Tibial artery (tissue), 4 donors: ENCODE measurements around the gene GRIK3.

Experiments used
- DNase-seq, 2 donors: peaks; one replicate each; pipeline ENCODE4 v3.0.0-alpha.2; 2019
- H3K27ac ChIP-seq, 2 donors: fragments of 200-600 bp; sonication (generic) in 1 of 2; 1 replicate in 1 of 2; 2 replicates in 1 of 2; pipeline ENCODE4 v1.5.1; 2018 to 2019; ENCODE audit warnings: mild to moderate bottlenecking in 1 of 2
- H3K27me3 ChIP-seq, 2 donors: fragments of 200-600 bp; sonication (generic) in 1 of 2; one replicate each; pipeline versions ENCODE4 v1.5.1 to v1.6.0; 2016 to 2019
- H3K36me3 ChIP-seq, 3 donors: fragments of 200-600 bp; sonication (generic) in 2 of 3; one replicate each; pipeline ENCODE4 v1.5.1; 2016 to 2019; ENCODE audit warnings: mild to moderate bottlenecking in 2 of 3
- H3K4me1 ChIP-seq, 4 donors: fragments of 200-600 bp; sonication (generic) in 2 of 4; 1 replicate in 3 of 4; 2 replicates in 1 of 4; pipeline ENCODE4 v1.5.1; 2016 to 2019
- H3K4me3 ChIP-seq, 2 donors: fragments of 200-600 bp; sonication (generic) in 1 of 2; 1 replicate in 1 of 2; 2 replicates in 1 of 2; pipeline ENCODE4 v1.5.1; 2018 to 2019; ENCODE audit warnings: mild to moderate bottlenecking in 2 of 2
- H3K9me3 ChIP-seq, 3 donors: fragments of 200-600 bp; sonication (generic) in 1 of 3; one replicate each; pipeline ENCODE4 v1.5.1; 2016 to 2019
- CTCF ChIP-seq, 2 experiments: fragments of 200-600 bp in 1 of 2; fragments of 450-650 bp in 1 of 2; IDR thresholded peaks; one replicate each; pipeline ENCODE4 v1.5.1; 2017 to 2019; ENCODE audit warnings: antibody characterized with exemption in 2 of 2, mild to moderate bottlenecking in 1 of 2, moderate library complexity in 1 of 2
- intact Hi-C: fragments of 100-400 bp; cut with DNase I; formaldehyde crosslinking; loops from one replicate; pipeline ENCODE4 v1.15.0; 2023; ENCODE audit warnings: low total_unique reads

GRIK3 gene

DNA sequence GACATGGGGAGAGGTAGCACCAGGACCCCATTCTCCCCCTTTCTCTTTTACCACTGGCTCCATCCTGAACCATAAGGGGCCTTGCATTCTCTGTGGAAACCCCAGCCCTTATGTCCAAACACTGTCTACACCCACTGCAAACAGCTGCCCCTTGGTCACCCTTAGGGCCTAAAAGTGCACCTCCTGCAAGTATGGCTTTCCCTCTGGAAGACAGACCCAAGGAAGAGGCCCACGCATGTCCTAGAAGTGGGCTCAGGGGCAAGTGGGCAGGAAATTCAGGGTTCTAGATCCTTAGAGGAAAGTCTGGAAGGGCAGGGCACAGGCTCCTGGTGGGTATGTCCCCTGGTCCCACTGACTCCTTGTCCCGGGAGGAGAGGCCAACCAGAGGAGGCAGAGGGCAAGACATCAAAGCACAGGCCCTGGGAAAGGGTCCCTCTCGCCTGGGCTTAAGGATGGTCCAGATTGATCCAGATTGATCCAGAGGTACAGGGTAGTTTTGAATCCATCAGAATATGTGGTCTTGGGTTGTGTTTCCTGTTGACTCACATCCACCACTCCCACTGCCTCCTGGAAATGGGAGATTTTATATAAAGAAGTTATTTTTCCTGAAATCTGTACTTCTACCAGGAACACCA is 150.9 kb downstream of the GRIK3 start:
- H3K36me3 ChIP-seq: no peaks in the 10 kb centered on the region
- H3K27ac ChIP-seq: no peak overlapping the region
- no peak overlapping the region for H3K4me3 ChIP-seq
- no peaks in the 10 kb centered on the region for H3K9me3 ChIP-seq
- peaks cover 0 to 16% of the 10 kb centered on the region in 2 donors for H3K27me3 ChIP-seq
- intact Hi-C loops: no loop called here
- peak in 1 of 2 donors; percentile 39 for DNase-seq
- no peak for TF ChIP-seq CTCF (IDR thresholded peaks at IDR 0.05)
- no peaks in the 10 kb centered on the region for H3K4me1 ChIP-seq

DNA sequence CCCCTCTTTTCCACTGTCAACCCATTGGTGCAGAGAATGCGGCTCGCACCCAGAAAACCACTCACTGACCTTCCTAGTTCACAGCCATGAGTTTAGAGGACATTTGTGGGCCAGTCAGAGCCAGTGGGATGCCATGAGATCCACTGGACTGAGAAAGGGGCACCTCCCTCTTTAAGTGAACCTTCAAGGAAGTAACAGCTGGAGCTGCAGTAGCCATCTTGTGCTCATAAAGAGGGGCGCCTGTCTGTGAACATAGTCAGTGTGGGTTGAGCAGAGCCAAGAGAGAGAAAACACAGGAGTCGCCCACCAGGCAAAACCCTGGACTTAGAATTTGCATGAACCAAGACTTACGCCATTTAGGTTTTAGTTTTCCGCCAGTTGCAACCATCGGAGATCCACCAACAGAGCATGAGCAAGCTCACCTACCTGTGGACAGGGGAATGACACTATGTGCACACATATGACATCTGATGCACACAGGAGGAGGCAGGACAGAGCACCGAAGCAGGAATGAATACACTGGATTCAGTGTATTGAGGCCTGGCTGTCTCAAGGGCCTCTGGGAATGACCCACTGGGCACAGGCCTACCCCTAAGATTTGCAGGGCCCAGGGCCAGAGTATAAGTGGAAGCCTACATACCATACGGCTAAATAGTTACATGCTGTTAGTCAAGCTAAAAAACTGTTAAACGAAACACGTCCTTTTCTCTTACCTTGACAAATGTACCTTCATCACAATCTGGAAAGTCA is 151.6 kb downstream of the GRIK3 start:
- Histone ChIP-seq H3K4me1 (no peaks in the 10 kb centered on the region), H3K27ac (no peak overlapping the region), H3K36me3 (no peaks in the 10 kb centered on the region), H3K4me3 (no peak overlapping the region), H3K27me3 (peaks cover 0 to 15% of the 10 kb centered on the region in 2 donors), H3K9me3 (no peaks in the 10 kb centered on the region)
- DNase-seq: peak in 1 of 2 donors; percentile 35
- intact Hi-C loops: no loop called here
- no peak for TF ChIP-seq CTCF (IDR thresholded peaks at IDR 0.05)

DNA sequence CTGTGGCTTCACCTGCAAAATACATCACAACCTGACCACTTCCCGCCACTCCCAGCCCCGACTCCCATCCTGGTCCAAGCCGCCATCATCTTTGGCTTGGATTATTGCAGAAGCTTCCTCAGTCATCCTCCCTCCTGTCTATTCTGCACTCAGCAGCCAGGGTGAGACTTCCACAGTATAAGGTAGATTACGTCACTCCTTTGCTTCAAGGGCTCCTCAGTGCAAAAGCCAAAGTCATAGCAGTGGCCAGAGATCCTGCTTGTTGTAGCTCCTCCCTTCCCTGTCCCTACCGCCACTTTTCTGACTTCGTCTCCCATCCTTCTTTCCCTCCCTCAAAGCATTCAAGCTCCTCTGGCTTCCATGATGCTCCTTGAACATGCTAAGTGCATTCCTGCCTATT is 152.8 kb downstream of the GRIK3 start:
- no peaks in the 10 kb centered on the region for H3K36me3 ChIP-seq
- H3K9me3 ChIP-seq: no peaks in the 10 kb centered on the region
- peaks cover 0 to 20% of the 10 kb centered on the region in 2 donors for H3K27me3 ChIP-seq
- intact Hi-C loops: no loop called here
- DNase-seq: peak in 1 of 2 donors; percentile 20
- no peak for TF ChIP-seq CTCF (IDR thresholded peaks at IDR 0.05)
- H3K4me3 ChIP-seq: no peak overlapping the region
- no peak overlapping the region for H3K27ac ChIP-seq
- no peaks in the 10 kb centered on the region for H3K4me1 ChIP-seq

- Histone ChIP-seq H3K36me3 (no peaks in the 10 kb centered on the region), H3K4me1 (no peaks in the 10 kb centered on the region), H3K27me3 (peaks cover 0 to 17% of the 10 kb centered on the region in 2 donors), H3K4me3 (no peak overlapping the region), H3K9me3 (no peaks in the 10 kb centered on the region), H3K27ac (no peak overlapping the region)
- intact Hi-C loops: no loop called here
- no peak for TF ChIP-seq CTCF (IDR thresholded peaks at IDR 0.05)
- no peak for DNase-seq
Measured at GRCh38 chr1:36881068-36881405, 153.3 kb downstream of the GRIK3 start.

DNA sequence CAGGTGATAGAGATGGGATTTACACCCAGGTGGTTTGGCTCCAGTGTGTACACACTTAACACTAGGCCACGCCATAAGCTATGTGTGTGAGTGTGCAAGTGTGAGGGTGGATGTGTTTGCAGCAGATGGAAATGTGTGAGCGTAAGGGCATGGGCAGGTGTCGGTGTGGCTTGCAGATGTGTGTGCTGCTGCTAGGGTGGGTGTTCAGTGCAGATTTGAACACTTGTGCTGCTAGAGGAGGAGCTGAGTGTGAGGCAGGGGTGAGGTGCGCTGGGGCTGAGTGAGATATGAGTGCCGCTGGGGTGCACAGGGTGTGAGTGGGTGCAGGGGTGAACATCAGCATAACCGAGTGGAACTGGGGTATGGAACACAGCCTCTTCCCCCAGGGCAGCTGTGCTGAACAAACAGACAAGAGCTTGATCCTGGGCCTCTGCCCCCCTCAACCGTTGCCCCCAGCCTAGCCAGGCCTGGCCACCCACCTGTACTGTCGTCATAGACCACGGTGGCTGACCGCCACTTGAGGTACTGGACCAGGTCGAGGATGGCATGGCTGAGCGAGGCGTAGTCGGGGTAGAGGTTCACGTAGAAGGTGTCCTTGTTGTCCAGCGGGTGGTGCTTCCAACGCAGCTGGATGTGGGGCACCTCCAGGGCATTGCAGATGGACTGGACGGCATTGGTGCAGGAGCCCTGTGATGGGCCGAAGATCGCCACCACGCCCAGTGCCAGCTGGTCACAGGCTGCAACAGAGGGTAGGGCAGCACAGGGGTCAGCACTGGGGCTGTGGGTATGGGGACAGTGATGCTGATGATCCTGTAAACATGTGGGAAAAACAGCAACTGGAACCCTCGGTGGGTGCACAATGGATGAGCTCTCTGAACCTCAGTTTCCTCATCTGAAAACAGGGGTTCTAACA is 153.9 kb downstream of the GRIK3 start:
- DNase-seq: peak in 1 of 2 donors; percentile 51
- H3K27me3 ChIP-seq: peaks cover 0 to 17% of the 10 kb centered on the region in 2 donors
- H3K27ac ChIP-seq: no peak overlapping the region
- H3K4me3 ChIP-seq: no peak overlapping the region
- no peaks in the 10 kb centered on the region for H3K36me3 ChIP-seq
- no peaks in the 10 kb centered on the region for H3K9me3 ChIP-seq
- intact Hi-C loops: no loop called here
- H3K4me1 ChIP-seq: no peaks in the 10 kb centered on the region
- no peak for TF ChIP-seq CTCF (IDR thresholded peaks at IDR 0.05)
